ENCODE data around the gene CD177. TPM values are rescaled to one million over a fixed set of nuclear protein-coding genes. Genes with fewer than 3 reads are reported as not detected.
"Not testable (repeated sequence)": the region's sequence is repeated elsewhere in the genome, so short reads cannot be mapped to it uniquely, and the experiment has no call there.

Gene CD177
- total RNA-seq, 1 donor from 2014 or later: not detected

DNA sequence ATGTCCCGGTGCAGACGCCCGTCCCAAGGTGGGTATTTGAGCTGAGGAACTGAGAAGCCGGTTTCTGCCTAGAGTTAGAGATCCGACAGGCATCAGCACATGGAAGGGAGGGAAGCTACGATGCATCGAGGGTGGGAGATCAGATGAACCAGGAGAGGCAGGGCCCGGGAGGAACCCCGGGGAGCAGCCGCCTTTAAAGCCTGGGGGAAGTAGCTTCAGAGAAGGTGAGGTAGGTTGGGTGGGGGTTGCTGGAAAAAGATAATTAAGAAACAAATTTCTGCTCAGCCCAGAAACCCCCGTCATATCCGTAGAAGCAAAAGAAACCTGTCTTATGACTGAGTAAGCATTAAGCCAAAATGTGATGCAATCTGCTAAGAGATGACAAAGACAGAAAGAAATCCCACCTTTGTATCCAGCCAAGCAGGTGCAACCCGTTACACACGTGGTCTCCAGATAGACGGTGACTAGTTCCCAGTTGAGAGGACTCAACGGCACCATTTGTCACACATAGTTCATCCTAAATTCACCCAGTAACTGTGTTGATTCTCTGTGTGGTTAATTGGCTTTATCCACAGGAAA is 9.1 kb upstream of the CD177 start:
- not testable (repeated sequence) for H3K36me3 ChIP-seq; H3K4me1 Mint-ChIP-seq; H3K36me3 Mint-ChIP-seq; H3K4me2 ChIP-seq; H3K79me2 ChIP-seq (ENCODE audit: low read depth); H4K20me1 ChIP-seq (ENCODE audit: low read depth); DNase-seq (ENCODE audit: low spot score); H3K27ac ChIP-seq; H3K4me3 Mint-ChIP-seq; H3F3A ChIP-seq (ENCODE audit: low read depth); H3K9me3 ChIP-seq (ENCODE audit: low read depth); H3K9ac ChIP-seq; H3K27me3 ChIP-seq; H3K27ac Mint-ChIP-seq; H3K4me3 ChIP-seq; H3K27me3 Mint-ChIP-seq (ENCODE audit: insufficient read depth, low read depth); H3K4me1 ChIP-seq; H2AFZ ChIP-seq (replicated peaks)
- H3K9me3 Mint-ChIP-seq: peaks cover 16% of the 10 kb centered on the region

DNA sequence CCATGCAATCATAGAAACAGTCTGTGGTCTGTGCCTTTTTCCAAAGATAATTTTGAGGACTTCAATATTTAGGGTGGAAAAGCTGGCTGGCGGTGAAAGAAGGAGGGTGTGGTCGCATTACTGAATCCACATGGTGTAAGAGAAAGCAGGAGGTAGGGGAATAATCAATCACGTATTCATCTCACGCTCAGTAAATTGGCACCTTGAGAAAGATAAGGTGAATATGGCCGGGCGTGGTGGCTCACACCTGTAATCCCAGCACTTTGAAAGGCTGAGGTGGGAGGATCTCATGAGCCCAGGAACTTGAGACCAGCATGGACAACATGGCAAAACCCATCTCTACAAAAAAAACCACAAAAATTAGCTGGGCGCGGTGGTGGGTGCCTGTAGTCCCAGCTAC is 3.7 kb upstream of the CD177 start:
- H3K4me2 ChIP-seq; H4K20me1 ChIP-seq (ENCODE audit: low read depth); H3K27ac ChIP-seq; H3K4me3 Mint-ChIP-seq; H3K4me3 ChIP-seq; DNase-seq (ENCODE audit: low spot score); H3K79me2 ChIP-seq (ENCODE audit: low read depth); H2AFZ ChIP-seq (replicated peaks); H3F3A ChIP-seq (ENCODE audit: low read depth); H3K9me3 ChIP-seq (ENCODE audit: low read depth); H3K9ac ChIP-seq; H3K4me1 Mint-ChIP-seq; H3K27ac Mint-ChIP-seq; H3K36me3 ChIP-seq; H3K36me3 Mint-ChIP-seq; H3K4me1 ChIP-seq: not testable (repeated sequence)
- H3K27me3 ChIP-seq: peaks cover 13% of the 10 kb centered on the region
- H3K27me3 Mint-ChIP-seq (ENCODE audit: insufficient read depth, low read depth): peaks cover 17% of the 10 kb centered on the region
- peaks cover 13% of the 10 kb centered on the region for H3K9me3 Mint-ChIP-seq

DNA sequence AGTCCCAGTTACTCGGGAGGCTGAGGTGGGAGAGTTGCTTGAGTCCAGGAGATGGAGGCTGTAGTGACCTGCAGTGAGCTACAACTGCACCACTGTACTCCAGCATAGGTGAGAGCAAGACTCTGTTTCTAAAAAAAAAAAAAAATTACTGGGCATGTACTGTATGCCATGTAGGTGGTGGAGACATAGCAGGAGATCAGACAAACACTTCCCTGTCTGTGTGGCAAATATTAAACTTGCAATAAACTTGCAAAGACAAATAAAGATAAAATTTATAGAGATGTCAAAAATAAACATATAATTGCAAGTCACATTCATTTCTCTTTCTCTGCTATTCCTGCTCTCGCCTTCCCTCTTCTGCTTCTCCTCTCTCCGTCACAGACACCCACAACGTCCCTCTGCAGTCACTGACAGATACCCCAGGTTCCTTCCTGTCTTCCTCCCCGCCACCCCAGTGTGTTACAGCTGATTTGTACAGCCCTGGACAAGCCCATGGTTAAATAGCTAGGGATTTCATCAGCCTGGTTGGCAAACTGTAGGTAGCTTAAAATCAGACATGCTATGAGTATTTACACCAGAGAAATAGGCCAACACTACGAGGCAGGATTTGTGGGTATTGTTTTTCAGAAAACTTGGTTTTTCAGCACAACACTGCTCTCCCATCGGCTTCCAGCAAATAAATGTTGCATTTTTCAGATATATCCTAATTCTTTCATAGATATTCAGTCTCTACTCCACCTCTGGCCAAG is 1.3 kb upstream of the CD177 start:
- no peak overlapping the region for H2AFZ ChIP-seq (replicated peaks)
- no peak for TF ChIP-seq EZH2 (IDR thresholded peaks at IDR 0.05)
- TF ChIP-seq, protein P1, sequence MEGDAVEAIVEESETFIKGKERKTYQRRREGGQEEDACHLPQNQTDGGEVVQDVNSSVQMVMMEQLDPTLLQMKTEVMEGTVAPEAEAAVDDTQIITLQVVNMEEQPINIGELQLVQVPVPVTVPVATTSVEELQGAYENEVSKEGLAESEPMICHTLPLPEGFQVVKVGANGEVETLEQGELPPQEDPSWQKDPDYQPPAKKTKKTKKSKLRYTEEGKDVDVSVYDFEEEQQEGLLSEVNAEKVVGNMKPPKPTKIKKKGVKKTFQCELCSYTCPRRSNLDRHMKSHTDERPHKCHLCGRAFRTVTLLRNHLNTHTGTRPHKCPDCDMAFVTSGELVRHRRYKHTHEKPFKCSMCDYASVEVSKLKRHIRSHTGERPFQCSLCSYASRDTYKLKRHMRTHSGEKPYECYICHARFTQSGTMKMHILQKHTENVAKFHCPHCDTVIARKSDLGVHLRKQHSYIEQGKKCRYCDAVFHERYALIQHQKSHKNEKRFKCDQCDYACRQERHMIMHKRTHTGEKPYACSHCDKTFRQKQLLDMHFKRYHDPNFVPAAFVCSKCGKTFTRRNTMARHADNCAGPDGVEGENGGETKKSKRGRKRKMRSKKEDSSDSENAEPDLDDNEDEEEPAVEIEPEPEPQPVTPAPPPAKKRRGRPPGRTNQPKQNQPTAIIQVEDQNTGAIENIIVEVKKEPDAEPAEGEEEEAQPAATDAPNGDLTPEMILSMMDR (IDR thresholded peaks at IDR 0.05): no peak
- TF ChIP-seq EZH2phosphoT487 (IDR thresholded peaks at IDR 0.05): no peak
- Mint-ChIP-seq H3K4me1 (no peaks in the 10 kb centered on the region), H3K27ac (no peak overlapping the region), H3K36me3 (no peaks in the 10 kb centered on the region), H3K9me3 (peaks cover 8% of the 10 kb centered on the region), H3K4me3 (no peak overlapping the region), H3K27me3 (ENCODE audit: insufficient read depth, low read depth) (peaks cover 17% of the 10 kb centered on the region)
- no peak for DNase-seq (ENCODE audit: low spot score)
- H4K20me1 ChIP-seq (ENCODE audit: low read depth): no peaks in the 10 kb centered on the region
- no peaks in the 10 kb centered on the region for H3K79me2 ChIP-seq (ENCODE audit: low read depth)
- peaks cover 13% of the 10 kb centered on the region for H3K27me3 ChIP-seq
- no peaks in the 10 kb centered on the region for H3F3A ChIP-seq (ENCODE audit: low read depth)
- H3K4me3 ChIP-seq: no peak overlapping the region
- H3K9ac ChIP-seq: no peak overlapping the region
- H3K9me3 ChIP-seq (ENCODE audit: low read depth): no peaks in the 10 kb centered on the region
- peaks cover 5% of the 10 kb centered on the region for H3K4me1 ChIP-seq
- no peaks in the 10 kb centered on the region for H3K36me3 ChIP-seq
- no peak overlapping the region for H3K4me2 ChIP-seq
- H3K27ac ChIP-seq: no peak overlapping the region

DNA sequence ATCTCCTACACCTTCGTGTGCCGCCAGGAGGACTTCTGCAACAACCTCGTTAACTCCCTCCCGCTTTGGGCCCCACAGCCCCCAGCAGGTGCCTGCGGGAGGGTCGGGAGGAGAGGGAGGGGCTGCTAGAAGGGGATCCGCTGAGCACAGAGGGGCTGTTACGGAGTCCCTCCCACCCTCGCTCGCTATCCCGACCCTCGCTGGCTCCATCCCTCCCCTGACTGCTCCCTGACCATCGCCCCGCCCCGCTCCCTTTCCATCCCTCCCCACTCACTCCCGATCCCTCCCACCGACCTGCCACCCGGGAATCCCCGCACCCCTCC is 780 bp downstream of the CD177 start:
- Mint-ChIP-seq H3K4me1 (no peaks in the 10 kb centered on the region), H3K36me3 (no peaks in the 10 kb centered on the region), H3K27me3 (ENCODE audit: insufficient read depth, low read depth) (peaks cover 17% of the 10 kb centered on the region), H3K9me3 (peaks cover 3% of the 10 kb centered on the region), H3K27ac (no peak overlapping the region), H3K4me3 (peak overlapping the region; percentile 52)
- Histone ChIP-seq H3K27ac (no peak overlapping the region), H2AFZ (replicated peaks) (peak overlapping the region; percentile 99), H3K9ac (no peak overlapping the region), H3K4me3 (peak overlapping the region; percentile 68), H3K4me1 (peaks cover 5% of the 10 kb centered on the region), H3K79me2 (ENCODE audit: low read depth) (no peaks in the 10 kb centered on the region), H3K36me3 (no peaks in the 10 kb centered on the region), H4K20me1 (ENCODE audit: low read depth) (no peaks in the 10 kb centered on the region), H3F3A (ENCODE audit: low read depth) (no peaks in the 10 kb centered on the region), H3K27me3 (peaks cover 13% of the 10 kb centered on the region), H3K4me2 (peak overlapping the region; percentile 87), H3K9me3 (ENCODE audit: low read depth) (no peaks in the 10 kb centered on the region)
- TF ChIP-seq, protein P1 (IDR thresholded peaks at IDR 0.05): peak; percentile 12
- TF ChIP-seq EZH2 (IDR thresholded peaks at IDR 0.05) (no peak), EZH2phosphoT487 (IDR thresholded peaks at IDR 0.05) (no peak)
- DNase-seq (ENCODE audit: low spot score): peak; percentile 65

DNA sequence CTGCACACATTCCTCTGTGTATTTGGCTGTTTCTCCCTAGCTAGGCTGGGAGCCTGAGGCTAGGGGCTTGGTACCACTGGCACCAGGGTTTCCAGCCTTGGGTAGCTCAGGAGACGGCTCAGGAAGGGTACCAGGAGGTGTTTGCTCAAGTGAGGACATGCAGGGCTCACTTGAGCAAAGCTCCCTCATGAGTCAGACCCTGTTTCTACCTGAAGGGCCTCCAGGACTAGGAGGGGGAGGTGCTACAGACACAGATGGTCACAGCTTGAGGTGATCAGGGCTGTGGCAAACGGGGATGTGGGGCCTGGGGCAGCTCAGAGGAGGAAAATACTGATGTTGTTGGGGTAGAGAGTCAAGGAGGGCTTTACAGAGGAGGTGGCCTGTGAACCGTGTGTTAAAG is 3.3 kb downstream of the CD177 start:
- not testable (repeated sequence) for H3F3A ChIP-seq (ENCODE audit: low read depth); H3K4me3 Mint-ChIP-seq; H3K36me3 Mint-ChIP-seq; H3K9me3 ChIP-seq (ENCODE audit: low read depth); H3K79me2 ChIP-seq (ENCODE audit: low read depth); H3K27ac ChIP-seq; H3K27ac Mint-ChIP-seq; H3K9me3 Mint-ChIP-seq; H3K4me1 Mint-ChIP-seq; H3K9ac ChIP-seq; H3K4me2 ChIP-seq; H3K36me3 ChIP-seq; DNase-seq (ENCODE audit: low spot score); H4K20me1 ChIP-seq (ENCODE audit: low read depth); H3K4me1 ChIP-seq; H2AFZ ChIP-seq (replicated peaks); H3K4me3 ChIP-seq
- H3K27me3 Mint-ChIP-seq (ENCODE audit: insufficient read depth, low read depth): peaks cover 13% of the 10 kb centered on the region
- peaks cover 13% of the 10 kb centered on the region for H3K27me3 ChIP-seq

All from neural progenitor cell (in vitro differentiated cells).